Activated T-helper 1 cell treated with Interleukin-2 at 50 U/mL for 16 hours (primary cell): Measurements from ENCODE around the gene TMEM121B.
"Not testable (repeated sequence)": the region's sequence is repeated elsewhere in the genome, so short reads cannot be mapped to it uniquely, and the experiment has no call there.

Experiments used
- DNase-seq: peaks from one replicate; pipeline ENCODE4 v3.0.0-alpha.2; 2020; ENCODE audit warnings: low read depth

The TMEM121B gene

DNA sequence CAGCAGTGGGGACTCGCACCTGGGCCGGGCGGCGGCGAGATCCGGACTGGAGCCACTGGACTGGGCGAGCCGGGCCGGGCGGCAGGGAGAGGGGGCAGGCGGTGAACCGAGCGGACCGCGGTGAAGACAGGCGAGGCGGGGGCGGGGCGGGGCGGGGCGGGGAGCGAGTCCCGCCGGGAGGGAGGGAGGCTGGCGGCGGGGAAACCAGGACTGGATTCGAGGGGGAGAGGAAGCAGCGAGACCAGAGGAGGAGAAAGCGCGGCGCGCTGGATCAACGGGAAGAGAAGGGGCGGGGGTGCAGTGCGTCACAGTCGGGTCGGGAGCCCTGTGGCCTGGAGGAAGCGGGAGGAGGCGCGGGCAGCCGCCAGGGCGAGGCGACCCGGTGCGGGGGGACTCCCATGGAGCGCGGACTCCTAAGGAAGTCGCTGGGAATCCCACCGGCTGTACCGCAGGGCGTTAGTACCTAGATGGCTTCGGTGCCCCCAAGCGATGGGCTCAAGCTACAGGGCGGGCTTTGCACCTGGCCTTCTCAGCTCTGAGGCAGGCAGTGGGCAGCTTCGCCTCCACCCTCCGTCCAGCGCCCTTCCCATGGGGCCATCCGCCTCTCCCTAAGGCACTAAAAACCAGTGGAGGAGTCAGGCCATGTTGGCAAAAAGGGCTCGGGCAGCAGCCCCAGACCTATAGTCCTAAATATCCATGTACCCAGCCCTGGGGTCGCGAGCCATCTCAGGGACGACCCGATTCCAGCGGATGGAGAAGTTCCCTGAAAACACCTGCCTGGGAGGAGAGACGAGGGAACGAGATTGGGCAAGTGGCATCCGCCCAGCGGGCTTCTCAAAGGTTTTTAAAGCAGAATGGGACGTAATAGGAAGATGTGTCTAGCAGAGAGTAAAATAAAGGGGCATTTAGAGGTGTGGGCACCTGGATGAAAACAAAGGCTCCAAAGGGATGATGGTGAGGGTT is at the start of gene TMEM121B:
Gene TMEM121B (minus strand): TSS at position 128 of the 963 bp plus-strand sequence. CDS start 233 bp downstream, outside the sequence.
- no peak for DNase-seq

- no peak for DNase-seq
Measured at GRCh38 chr22:17167486-17167885, 46.3 kb upstream of the TMEM121B start.

GRCh38 chr22:17164392-17165024 is 43.3 kb upstream of the TMEM121B start:
- DNase-seq: no peak

- no peak for DNase-seq
Measured at GRCh38 chr22:17162731-17163130, 41.6 kb upstream of the TMEM121B start.

DNA sequence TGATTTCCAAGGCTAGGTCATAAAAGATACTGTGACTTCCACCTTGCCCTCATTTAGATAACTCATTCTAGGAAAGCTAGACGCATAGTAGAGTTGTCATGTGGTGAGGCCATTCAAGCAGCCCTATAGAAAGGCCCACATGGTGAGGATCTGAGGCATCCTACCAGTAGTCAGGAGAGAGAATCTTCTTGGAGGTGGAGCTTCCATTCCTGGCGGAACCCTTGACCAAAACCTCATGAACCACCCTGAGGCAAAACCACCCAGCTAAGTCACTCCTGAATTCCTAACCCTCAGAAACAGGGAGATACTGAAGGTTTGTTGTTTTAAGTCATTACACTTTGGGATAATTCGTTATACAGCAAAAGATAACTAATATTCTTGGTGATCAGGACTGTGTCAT is 40.8 kb upstream of the TMEM121B start:
- DNase-seq: no peak

DNA sequence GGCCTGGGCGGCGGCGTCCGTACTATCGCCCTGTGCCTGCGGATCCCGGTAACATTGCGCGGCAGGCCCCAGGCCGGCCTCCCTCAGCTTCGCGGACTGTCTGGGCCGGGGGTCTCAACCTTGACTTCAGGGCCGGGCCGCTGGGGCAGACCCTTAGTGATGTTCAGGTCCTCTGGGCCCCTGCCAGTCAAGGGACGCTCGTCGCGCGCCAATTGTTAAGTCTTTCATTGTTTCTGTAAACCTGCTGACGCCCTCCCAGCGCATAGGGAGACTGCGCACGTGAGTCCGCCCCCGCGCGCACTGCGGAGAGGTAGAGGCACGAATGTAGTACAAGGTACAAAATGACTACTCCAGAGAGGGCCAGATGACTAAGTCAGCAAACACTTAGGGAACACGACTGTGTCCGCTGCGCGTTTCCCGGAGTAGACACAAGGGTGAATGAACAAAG is 38.4 kb upstream of the TMEM121B start:
- DNase-seq: no peak

DNA sequence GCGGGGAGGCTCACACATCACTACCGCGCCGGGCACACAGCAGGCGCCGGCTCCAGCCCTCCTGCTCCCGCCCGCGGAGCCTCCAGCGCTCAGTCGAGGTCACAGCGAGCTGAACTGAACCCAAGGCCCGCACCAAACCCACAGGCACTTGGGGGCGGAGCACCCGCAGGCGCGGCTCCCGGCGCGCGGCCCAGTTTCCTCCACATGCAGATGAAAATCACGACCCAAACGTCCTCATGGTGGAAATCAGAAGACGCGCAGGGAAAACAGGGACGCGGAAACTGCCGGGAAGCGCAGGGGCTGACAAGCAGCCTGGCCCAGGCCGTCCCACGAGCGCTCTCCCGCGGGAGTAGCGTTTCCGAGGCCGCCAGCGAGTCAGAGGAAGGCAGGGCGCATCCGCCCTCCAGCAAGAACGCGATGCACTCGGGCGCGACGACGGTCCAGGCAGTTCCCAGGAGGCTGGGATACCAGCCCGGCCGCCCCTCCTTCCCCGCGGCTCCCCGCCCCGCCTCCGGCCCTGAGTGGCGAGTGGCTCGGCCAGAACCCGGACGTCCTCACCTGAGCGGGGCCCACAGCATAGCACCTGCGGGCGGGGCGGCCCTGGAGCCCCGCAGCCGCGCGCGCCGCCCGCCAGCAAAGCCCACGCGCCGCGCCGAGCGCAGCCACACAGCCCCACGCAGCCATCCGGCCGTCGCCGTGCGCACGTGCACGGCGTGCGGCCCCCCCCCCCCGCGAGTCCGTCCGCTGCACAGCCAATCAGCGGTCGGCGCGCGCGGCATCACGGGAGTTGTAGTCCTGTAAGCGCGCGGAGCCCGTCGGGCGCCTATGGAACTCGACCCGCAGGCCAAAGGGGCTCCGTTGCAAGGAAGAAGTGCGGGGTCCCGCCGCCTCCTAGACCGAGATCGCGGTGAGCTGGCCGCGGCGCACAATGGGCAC is 37.7 kb upstream of the TMEM121B start, which contains the start of gene HDHD5:
Gene HDHD5 (minus strand): TSS at position 710 of the 936 bp plus-strand sequence. CDS start 26 bp downstream, at position 684.
- DNase-seq: peak; percentile 84

DNA sequence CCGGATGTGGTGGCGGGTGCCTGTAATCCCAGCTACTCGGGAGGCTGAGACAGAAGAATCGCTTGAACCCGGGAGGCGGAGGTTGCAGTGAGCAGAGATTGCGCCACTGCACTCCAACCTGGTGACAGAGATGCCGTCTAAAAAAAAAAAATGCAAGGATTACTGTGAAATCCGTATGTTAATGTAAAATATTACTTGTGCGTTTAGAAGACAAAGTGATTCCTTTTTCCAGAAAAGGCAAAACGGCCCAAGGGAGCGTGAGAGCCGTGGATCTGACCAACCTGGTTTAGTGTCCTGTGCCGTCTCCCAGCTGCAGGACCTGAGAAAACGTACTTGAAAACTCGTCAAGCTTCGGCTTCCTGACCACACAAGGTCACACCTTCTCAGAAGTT is 37.0 kb upstream of the TMEM121B start:
- no peak for DNase-seq

GRCh38 chr22:17157714-17158113 is 36.6 kb upstream of the TMEM121B start:
- DNase-seq: no peak

DNA sequence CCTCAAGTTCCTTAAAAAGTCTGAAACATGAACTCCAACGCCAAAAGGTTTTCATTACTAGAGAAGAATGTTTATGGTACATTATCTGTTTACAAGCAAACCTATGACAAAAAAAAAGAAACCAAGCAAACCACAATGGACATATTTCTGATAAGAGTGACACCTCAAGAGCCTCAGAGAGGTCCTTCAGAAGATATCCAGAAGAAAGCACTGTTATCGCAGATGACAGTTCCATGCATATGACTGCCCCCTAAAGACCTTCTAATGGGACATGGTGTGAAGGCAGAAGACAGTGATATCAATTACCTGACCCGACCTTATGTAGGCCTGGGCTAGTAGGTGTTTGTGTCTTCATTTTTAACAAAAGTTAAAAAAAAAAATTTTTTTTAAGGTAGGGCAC is 34.8 kb upstream of the TMEM121B start:
- DNase-seq: no peak

DNA sequence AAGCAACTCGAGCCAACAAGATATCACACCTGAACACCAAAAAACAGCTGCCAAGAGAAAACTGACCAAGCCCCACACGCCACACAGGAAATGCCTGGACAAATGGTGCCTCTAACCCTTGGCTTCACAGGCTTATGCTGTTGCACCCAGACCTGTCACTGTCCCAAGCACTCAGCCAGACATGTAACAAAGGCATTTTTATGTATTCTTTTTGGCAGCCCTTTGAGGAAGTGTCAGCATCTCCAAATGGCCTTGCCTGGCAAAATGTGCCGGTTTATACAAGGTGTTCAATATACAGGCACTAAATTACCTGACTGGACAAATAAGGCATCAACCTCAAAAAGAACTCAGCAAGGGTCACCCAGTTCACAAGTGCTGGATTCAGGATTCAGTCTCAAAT is 31.8 kb upstream of the TMEM121B start:
- DNase-seq: no peak

DNA sequence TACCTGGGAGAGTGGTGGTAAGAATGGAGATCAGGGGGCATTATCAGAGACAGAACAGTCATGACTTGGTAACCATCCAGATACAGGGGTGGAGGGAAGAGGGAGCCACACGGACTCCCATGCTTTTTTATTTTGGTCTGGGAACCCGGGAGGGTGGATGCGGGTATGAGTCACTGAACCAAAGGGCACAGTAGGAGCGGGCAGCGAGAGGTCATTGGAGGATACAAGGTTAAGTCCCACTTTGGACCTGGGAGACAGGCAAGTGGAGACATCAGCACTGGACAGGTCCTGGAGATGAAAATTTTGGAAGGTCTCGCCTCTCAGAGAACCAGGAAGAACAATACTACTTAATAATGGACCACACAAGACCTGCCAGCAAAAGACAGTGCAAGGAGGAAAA is 31.2 kb upstream of the TMEM121B start:
- no peak for DNase-seq

GRCh38 chr22:17149076-17149815 is 28.1 kb upstream of the TMEM121B start:
- DNase-seq: no peak

DNA sequence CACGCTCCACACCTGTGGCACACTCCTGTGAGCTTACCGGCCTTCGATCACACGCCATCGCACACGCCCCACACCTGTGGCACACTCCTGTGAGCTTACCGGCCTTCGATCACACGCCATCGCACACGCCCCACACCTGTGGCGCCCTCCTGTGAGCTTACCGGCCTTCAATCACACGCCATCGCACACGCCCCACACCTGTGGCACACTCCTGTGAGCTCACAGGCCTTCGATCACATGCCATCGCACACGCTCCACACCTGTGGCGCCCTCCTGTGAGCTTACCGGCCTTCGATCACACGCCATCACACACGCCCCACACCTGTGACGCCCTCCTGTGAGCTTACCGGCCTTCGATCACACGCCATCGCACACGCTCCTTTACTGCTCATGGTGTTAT is 26.3 kb upstream of the TMEM121B start:
- DNase-seq: not testable (repeated sequence)

DNA sequence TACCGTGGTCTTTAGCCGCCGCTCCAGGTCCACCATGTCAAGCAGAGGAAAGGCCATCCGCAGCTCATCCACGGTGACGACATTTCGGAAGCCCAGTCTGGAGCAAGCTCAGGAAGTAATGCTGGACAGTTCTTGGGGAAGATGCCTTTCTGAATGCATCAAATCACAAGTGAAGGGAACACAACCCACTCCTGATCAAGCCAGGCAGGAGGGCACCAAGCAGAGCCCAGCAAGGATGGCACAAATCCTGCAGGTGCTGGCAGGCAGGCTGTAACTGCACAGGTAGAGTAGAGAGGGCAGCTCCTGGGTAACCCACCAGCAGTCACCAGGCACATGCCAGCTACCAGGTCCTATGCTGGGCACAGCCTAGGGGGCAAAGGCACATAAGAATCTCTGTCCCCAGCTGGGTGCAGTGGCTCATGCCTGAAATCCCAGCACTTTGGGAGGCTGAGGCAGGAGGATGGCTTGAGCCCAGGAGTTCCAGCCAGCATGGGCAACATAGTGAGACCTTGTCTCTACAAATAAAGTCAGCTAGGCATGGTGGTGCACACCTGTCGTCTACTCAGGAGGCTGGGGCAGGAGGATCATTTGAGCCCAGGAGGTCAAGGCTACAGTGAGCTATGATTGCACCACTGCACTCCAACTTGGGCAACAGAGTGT is 24.0 kb upstream of the TMEM121B start:
- DNase-seq: no peak

- no peak for DNase-seq
Measured at GRCh38 chr22:17143826-17144225, 22.7 kb upstream of the TMEM121B start.

GRCh38 chr22:17143101-17143500 is 21.9 kb upstream of the TMEM121B start:
- DNase-seq: no peak

DNA sequence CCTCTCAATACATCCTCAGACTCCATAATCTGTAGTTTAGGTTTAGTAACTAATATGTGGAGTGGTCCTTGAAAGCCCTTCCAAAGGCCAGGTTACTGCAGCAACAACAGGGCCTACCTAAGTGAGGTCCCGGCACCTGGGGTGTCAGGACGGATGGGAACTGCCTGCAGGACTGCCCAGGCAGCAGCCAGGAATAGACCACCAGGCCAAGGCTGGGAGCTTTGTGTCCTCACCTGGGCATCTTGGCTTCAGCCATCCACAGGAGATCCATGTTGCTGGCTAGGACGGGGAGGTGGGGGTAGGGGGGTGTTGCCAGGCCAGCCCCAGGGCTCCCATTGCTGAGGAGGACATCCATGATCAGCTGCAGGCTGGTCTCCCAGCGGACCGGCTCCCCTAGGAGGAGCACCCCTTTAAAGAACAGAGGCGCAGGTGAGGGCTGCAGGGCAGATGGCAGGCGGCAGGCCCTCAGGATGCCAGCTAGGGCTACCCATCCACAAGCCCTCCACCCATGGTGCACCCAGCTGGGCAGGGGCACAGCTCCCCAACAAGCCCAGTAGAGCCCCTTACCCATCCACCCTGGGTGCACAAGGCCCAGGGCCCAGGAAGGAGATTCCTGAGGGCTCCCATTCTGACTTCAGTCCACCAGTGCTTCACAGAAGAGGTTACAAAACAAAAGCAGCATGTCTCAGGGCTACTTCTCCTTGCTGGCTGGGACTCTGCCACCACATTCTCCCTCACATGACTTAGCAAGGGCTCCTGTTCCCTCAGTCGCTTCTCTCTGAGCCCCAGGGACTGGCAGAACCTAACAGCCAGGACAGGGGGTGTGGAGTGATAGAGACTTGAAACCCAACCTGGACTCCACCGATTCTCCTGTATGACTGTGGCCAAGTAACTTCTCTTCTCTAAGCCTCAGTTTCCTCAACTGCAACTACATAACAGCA is 19.9 kb upstream of the TMEM121B start:
- no peak for DNase-seq

DNA sequence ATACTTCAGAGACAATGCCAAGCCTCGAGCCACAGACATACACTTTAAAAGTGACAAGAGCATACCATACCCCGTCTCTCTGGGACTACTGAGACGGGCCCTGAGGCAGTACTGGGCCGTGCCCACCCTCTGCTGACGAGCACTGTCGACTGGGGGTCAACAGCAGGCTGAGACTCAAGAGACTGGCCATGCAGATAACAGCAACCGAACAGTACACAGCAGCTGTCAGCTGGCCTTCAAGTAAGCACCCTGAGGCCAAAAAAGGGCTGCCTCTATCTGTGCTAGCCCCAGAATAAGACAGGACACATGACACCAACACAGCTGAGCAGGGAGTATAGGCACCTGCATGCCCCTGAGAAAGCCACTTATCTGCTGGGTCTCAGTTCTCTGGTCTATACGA is 18.9 kb upstream of the TMEM121B start:
- DNase-seq: no peak

GRCh38 chr22:17138513-17138912 is 17.4 kb upstream of the TMEM121B start:
- DNase-seq: no peak
